Subcutaneous adipose tissue (tissue), 4 donors: ENCODE results near the gene GTSF1L. TPM values are rescaled to one million over a fixed set of nuclear protein-coding genes. Genes with fewer than 3 reads are reported as not detected.

ENCODE experiments used
- total RNA-seq, 4 donors: library from RNA; depleted of rRNA; stranded (reverse); fragments of >200 nt; gene quantifications; one replicate each; pipeline ENCODE4 v1.1.0, GENCODE V29; 2016
- TF ChIP-seq, protein P1 (sequence below): fragments of 450-650 bp; IDR thresholded peaks from one replicate; pipeline ENCODE4 v1.5.1; 2016; ENCODE audit warnings: low read depth, mild to moderate bottlenecking, control low read depth, antibody characterized with exemption, moderate library complexity

GTSF1L gene
- total RNA-seq, 4 donors from 2014 or later = not detected

DNA sequence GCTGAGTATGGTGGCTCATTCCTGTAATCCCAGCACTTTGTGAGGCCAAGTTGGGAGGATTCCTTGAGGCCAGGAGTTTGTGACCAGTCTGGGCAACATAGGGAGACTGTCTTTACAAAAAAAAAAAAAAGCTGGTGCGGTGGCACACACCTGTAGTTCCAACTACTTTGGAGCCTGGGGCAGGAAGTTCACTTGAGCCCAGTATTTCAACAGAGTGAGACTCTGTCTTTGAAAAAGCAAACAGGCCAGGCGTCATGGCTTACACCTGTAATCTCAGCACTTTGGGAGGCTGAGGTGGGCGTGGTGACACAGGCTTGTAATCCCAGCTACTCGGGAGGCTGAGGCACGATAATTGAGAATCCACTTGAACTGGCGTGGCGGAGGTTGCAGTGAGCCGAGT is 31.2 kb downstream of the GTSF1L start:
- TF ChIP-seq, protein P1, sequence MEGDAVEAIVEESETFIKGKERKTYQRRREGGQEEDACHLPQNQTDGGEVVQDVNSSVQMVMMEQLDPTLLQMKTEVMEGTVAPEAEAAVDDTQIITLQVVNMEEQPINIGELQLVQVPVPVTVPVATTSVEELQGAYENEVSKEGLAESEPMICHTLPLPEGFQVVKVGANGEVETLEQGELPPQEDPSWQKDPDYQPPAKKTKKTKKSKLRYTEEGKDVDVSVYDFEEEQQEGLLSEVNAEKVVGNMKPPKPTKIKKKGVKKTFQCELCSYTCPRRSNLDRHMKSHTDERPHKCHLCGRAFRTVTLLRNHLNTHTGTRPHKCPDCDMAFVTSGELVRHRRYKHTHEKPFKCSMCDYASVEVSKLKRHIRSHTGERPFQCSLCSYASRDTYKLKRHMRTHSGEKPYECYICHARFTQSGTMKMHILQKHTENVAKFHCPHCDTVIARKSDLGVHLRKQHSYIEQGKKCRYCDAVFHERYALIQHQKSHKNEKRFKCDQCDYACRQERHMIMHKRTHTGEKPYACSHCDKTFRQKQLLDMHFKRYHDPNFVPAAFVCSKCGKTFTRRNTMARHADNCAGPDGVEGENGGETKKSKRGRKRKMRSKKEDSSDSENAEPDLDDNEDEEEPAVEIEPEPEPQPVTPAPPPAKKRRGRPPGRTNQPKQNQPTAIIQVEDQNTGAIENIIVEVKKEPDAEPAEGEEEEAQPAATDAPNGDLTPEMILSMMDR = no peak

DNA sequence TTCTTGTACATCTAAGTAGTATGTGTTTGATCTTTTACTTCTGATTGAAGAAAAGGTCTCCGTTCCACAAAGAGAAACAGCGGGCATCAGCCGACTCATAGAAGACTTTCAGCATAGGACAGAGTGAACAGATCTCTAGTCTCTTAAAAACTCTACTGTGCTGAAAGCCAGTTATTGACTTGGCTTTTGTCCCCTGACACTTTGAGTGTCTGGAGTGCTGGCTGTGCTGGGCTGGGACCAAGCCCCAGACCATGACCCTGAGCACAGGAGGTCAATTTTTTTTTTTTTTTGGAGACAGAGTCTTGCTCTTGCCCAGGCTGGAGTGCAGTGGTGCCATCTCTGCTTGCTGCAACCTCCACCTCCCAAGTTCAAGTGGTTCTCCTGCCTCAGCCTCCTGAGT is 32.0 kb downstream of the GTSF1L start:
- TF ChIP-seq, protein P1 = no peak

DNA sequence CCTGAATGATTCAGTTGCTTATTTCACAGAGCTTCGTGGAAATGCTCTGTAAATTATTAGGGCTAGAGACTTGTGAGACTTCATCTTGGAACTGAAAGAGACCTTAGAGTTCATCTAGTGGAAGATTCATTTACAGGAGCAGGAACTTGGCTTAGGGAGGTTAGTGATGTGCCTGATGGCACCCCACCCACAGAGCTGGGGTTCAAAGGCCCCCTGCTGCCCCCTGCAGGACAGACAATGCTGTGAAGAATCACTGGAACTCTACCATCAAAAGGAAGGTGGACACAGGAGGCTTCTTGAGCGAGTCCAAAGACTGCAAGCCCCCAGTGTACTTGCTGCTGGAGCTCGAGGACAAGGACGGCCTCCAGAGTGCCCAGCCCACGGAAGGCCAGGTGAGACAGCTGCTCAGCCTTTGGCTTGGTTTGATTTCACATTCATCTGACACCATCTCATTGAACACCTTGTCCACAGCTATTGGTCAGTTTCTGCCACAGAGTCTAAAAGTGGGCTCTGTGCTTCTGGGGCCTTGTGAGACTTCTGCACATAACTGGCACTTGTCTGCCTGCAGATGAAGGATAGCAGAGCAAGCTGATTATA is 34.8 kb downstream of the GTSF1L start:
- TF ChIP-seq, protein P1 = no peak

DNA sequence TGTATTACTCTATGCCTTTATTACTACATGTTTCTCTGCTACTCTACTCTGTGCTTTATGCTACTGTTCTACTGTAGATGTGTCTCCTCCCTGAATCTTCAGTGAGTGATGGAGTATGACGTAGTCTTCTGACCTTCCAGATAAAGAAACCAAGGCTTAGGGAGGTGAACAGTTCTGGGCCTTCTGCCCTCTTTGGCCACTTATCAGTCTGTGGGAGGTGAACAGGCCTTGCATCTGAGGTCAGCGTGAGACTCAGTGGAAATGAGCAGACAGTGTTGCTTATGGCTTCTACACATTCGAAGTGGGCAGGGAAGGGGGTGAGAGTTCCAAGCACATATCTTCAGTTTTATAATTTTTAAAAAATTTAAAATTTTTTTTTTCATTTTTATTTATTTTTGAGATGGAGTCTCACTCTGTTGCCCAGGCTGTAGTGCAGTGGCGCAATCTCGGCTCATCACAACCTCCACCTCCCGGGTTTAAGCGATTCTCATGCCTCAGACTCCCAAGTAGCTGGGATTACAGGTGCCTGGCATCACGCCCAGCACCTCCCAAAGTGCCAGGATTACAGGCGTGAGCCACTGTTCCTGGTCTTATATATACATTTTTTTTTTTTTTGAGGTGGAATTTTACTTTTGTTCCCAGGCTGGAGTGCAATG is 35.7 kb downstream of the GTSF1L start:
- TF ChIP-seq, protein P1 = no peak

DNA sequence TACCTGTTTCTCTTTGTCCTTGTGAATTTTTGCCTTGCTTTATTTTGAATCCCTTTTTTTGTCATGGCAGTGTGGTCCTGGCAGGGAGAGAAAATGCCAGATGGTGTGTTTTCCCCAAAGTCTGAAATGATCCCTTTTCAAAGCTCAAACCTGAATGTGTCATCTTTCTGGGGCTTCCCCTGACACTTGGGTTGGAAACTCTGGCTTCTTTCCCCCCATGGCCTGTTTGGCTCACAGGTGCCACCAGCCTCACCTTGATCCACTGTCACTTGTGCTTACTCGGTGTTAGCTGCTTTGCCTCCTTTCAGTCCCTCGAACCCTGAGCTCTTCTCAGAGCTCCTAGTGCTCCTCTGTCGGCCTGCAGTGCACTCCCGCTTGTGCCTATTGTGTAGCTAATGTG is 37.6 kb downstream of the GTSF1L start:
- TF ChIP-seq, protein P1 = no peak

DNA sequence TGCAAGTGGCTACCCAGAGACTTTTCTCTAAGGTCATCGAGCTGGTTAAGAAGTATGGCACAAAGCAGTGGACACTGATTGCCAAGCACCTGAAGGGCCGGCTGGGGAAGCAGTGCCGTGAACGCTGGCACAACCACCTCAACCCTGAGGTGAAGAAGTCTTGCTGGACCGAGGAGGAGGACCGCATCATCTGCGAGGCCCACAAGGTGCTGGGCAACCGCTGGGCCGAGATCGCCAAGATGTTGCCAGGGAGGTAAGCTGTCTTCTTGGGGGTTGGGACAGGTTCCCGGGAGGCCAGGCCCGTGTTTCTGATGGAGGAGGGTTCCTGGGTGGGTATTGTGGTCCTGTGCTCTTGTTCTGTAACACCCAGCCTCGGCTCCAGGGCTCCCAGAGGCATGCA is 40.0 kb downstream of the GTSF1L start:
- TF ChIP-seq, protein P1 = no peak

DNA sequence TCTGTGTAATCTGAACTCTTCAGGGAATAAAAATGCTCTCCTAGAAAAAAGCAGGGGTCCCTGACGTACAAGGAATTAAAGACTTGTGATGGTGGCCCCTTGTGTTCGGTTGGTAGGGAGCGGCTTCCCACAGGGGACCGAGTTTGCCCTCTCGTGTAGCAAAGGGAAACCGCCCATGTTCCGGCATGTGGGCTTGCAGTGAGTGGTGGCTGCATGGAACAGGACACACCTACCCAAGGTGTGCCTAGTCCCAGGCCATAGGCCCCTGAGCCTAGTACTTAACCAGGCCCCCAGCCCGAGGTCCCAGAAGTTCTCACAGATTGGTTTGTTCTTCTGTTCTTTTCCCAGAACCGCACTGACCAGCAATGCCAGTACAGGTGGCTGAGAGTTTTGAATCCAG is 44.4 kb downstream of the GTSF1L start:
- TF ChIP-seq, protein P1 = no peak
